ENCODE results near the gene LHX2.
A peak's percentile ranks its signal among the peaks of the same experiment; 100 is the strongest.

Gene LHX2

GRCh38 chr9:124045076-124045829 lies 33.7 kb downstream of the LHX2 start:
- no peaks in the 10 kb centered on the region for H3K36me3 ChIP-seq
- no peaks in the 10 kb centered on the region for H3K4me1 ChIP-seq
- no peaks in the 10 kb centered on the region for H3K27me3 ChIP-seq
- H3K9me3 ChIP-seq, result no peaks in the 10 kb centered on the region
- DNase-seq, result peak; percentile 61
- TF ChIP-seq CTCF (IDR thresholded peaks at IDR 0.05; ENCODE audit: low read depth, low read length), result no peak
- peak overlapping the region; percentile 60 for H3K4me3 ChIP-seq (ENCODE audit: low read depth, low read length)

- no peak for DNase-seq
- Histone ChIP-seq H3K4me1 (no peaks in the 10 kb centered on the region), H3K36me3 (no peaks in the 10 kb centered on the region), H3K4me3 (ENCODE audit: low read depth, low read length) (peak overlapping the region; percentile 60), H3K9me3 (no peaks in the 10 kb centered on the region), H3K27me3 (no peaks in the 10 kb centered on the region)
- TF ChIP-seq CTCF (IDR thresholded peaks at IDR 0.05; ENCODE audit: low read depth, low read length), result no peak
Measured at GRCh38 chr9:124045830-124046177, 34.2 kb downstream of the LHX2 start.

DNA sequence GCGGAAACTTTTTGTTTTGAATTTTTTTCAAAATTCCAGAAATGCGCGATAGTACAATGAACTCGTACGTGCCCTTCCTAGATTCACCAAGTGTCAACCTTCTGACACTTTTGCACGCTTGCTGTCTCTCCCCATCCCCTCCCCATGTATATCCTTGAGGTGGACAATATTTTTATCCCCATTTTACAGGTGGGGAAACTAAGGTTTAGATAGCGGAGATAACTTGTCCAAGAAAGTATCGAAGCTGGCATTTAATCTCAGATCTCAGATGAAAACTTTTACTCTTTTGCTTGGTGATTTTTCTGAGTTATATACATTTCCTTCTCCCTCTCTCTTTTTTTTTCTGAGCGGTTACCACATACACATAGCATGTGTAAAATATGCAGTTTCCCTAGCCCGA lies 34.6 kb downstream of the LHX2 start:
- H3K4me3 ChIP-seq (ENCODE audit: low read depth, low read length), result no peak overlapping the region
- DNase-seq, result no peak
- H3K9me3 ChIP-seq, result no peaks in the 10 kb centered on the region
- no peaks in the 10 kb centered on the region for H3K4me1 ChIP-seq
- TF ChIP-seq CTCF (IDR thresholded peaks at IDR 0.05; ENCODE audit: low read depth, low read length), result no peak
- H3K27me3 ChIP-seq, result no peaks in the 10 kb centered on the region
- no peaks in the 10 kb centered on the region for H3K36me3 ChIP-seq

- H3K4me3 ChIP-seq (ENCODE audit: low read depth, low read length), result no peak overlapping the region
Measured at GRCh38 chr9:124047251-124047672, 35.7 kb downstream of the LHX2 start.

GRCh38 chr9:124050955-124051354 lies 39.4 kb downstream of the LHX2 start:
- TF ChIP-seq CTCF (IDR thresholded peaks at IDR 0.05; ENCODE audit: low read depth, low read length), result no peak

More at GRCh38 chr9:124047251-124047672, 35.7 kb downstream of the LHX2 start:
- Histone ChIP-seq H3K4me1 (no peaks in the 10 kb centered on the region), H3K27me3 (no peaks in the 10 kb centered on the region), H3K36me3 (no peaks in the 10 kb centered on the region), H3K9me3 (no peaks in the 10 kb centered on the region)
- no peak for TF ChIP-seq CTCF (IDR thresholded peaks at IDR 0.05; ENCODE audit: low read depth, low read length)
- no peak for DNase-seq

GRCh38 chr9:124052401-124052800 lies 40.8 kb downstream of the LHX2 start:
- H3K4me1 ChIP-seq, result no peaks in the 10 kb centered on the region
- no peaks in the 10 kb centered on the region for H3K27me3 ChIP-seq
- H3K36me3 ChIP-seq, result no peaks in the 10 kb centered on the region
- TF ChIP-seq CTCF (IDR thresholded peaks at IDR 0.05; ENCODE audit: low read depth, low read length), result no peak
- no peak for DNase-seq
- H3K4me3 ChIP-seq (ENCODE audit: low read depth, low read length), result no peak overlapping the region
- no peaks in the 10 kb centered on the region for H3K9me3 ChIP-seq

More at GRCh38 chr9:124050955-124051354, 39.4 kb downstream of the LHX2 start:
- H3K27me3 ChIP-seq, result no peaks in the 10 kb centered on the region
- no peak for DNase-seq
- no peaks in the 10 kb centered on the region for H3K4me1 ChIP-seq
- no peak overlapping the region for H3K4me3 ChIP-seq (ENCODE audit: low read depth, low read length)
- H3K9me3 ChIP-seq, result no peaks in the 10 kb centered on the region
- no peaks in the 10 kb centered on the region for H3K36me3 ChIP-seq
